H1 (cell line): ENCODE measurements around the gene HJURP. TPM values are rescaled to one million over a fixed set of nuclear protein-coding genes. Genes with fewer than 3 reads are reported as not detected.

ENCODE experiments used
- CTCF ChIA-PET: fragments of 300-600 bp; sonication (Branson Sonifier 250); formaldehyde crosslinking; loops from one replicate; lab custom pipeline; 2021; ENCODE audit not compliant: partially characterized antibody; lab: Charles Lee
- POLR2A ChIA-PET: fragments of 300-600 bp; sonication (Branson Sonifier 250); formaldehyde crosslinking; loops from one replicate; lab custom pipeline; 2021; ENCODE audit warnings: inconsistent platforms; ENCODE audit not compliant: partially characterized antibody; lab: Charles Lee
- DNase-seq, 2 experiments: peaks; one replicate each; pipeline versions ENCODE4 v3.0.0 to v3.0.0-alpha.2; 2010 to 2022; ENCODE audit warnings: low spot score in 2 of 2, low read depth in 1 of 2, mixed read lengths in 1 of 2
- FAIRE-seq: peaks from 2 replicates; lab custom pipeline; 2011; peaks lifted over from hg19 to GRCh38; lab: Jason Lieb, UNC
- H2AFZ ChIP-seq: 2 replicates; pipeline ENCODE4 v1.8.1; 2012; ENCODE audit warnings: low read length, inconsistent platforms
- H2AK5ac ChIP-seq: 2 replicates; pipeline ENCODE4 v1.6.1; 2013; ENCODE audit warnings: low read depth, low read length
- H2BK120ac ChIP-seq: replicated peaks from 2 replicates; pipeline ENCODE3; 2013; ENCODE audit warnings: low read depth, low read length, inconsistent platforms
- H2BK12ac ChIP-seq: 2 replicates; pipeline ENCODE4 v1.6.1; 2013; ENCODE audit warnings: low read depth, low read length
- H2BK15ac ChIP-seq: 2 replicates; pipeline ENCODE4 v1.6.1; 2013; ENCODE audit warnings: low read length
- H2BK20ac ChIP-seq: 2 replicates; pipeline ENCODE4 v1.6.1; 2013; ENCODE audit warnings: low read length
- H2BK5ac ChIP-seq: 2 replicates; pipeline ENCODE4 v1.6.1; 2013; ENCODE audit warnings: low read depth, low read length
- H3K14ac ChIP-seq: 2 replicates; pipeline ENCODE4 v1.6.1; 2013; ENCODE audit warnings: inconsistent platforms; ENCODE audit not compliant: insufficient read length
- H3K18ac ChIP-seq: 2 replicates; pipeline ENCODE4 v1.6.1; 2013; ENCODE audit warnings: low read length; ENCODE audit errors: extremely low read depth
- H3K23ac ChIP-seq: 2 replicates; pipeline ENCODE4 v1.6.1; 2013; ENCODE audit warnings: inconsistent platforms; ENCODE audit not compliant: insufficient read length
- H3K23me2 ChIP-seq: 2 replicates; pipeline ENCODE4 v1.6.1; 2013; ENCODE audit warnings: low read depth, low read length
- H3K27ac ChIP-seq: 2 replicates; pipeline ENCODE4 v1.6.1; 2011; ENCODE audit warnings: low read depth, low read length, inconsistent platforms
- H3K27me3 ChIP-seq, 4 experiments: replicated peaks in 1 of 4; 1 replicate in 1 of 4; 2 replicates in 3 of 4; pipeline versions ENCODE4 v1.6.1 to v1.8.1; 2011 to 2013; ENCODE audit warnings: low read length in 3 of 4, mild to moderate bottlenecking in 3 of 4, inconsistent platforms in 2 of 4, mixed read lengths in 2 of 4, moderate library complexity in 1 of 4; ENCODE audit not compliant: control insufficient read depth in 3 of 4, insufficient read depth in 3 of 4; ENCODE audit errors: extremely low read depth in 1 of 4
- H3K36me3 ChIP-seq, 4 experiments: 2 replicates each; pipeline versions ENCODE4 v1.6.1 to v1.8.1; 2011 to 2013; ENCODE audit warnings: mild to moderate bottlenecking in 4 of 4, low read length in 3 of 4, moderate library complexity in 2 of 4, control low read depth in 1 of 4, inconsistent platforms in 1 of 4; ENCODE audit not compliant: insufficient read depth in 4 of 4, control insufficient read depth in 2 of 4
- H3K4ac ChIP-seq: replicated peaks from 2 replicates; pipeline ENCODE3; 2013; ENCODE audit warnings: low read length, low read depth, mixed read lengths, inconsistent platforms; ENCODE audit not compliant: insufficient read length
- H3K4me1 ChIP-seq, 4 experiments: replicated peaks in 1 of 4; 1 replicate in 1 of 4; 2 replicates in 3 of 4; pipeline versions ENCODE4 v1.6.1 to v1.8.1; 2011 to 2013; ENCODE audit warnings: low read length in 3 of 4, inconsistent platforms in 2 of 4, mixed read lengths in 1 of 4; ENCODE audit not compliant: insufficient read depth in 4 of 4, control insufficient read depth in 3 of 4
- H3K4me2 ChIP-seq, 2 experiments: 2 replicates each; pipeline versions ENCODE4 v1.6.1 to v1.8.1; 2011 to 2013; ENCODE audit warnings: low read depth in 2 of 2, low read length in 2 of 2, control low read depth in 1 of 2, inconsistent platforms in 1 of 2, mild to moderate bottlenecking in 1 of 2; ENCODE audit not compliant: insufficient read depth in 1 of 2
- H3K4me3 ChIP-seq, 4 experiments: fragments of 200-600, 300-600 bp in 1 of 4; sonication (generic), shearing (Covaris generic), sonication (Bioruptor Twin) in 1 of 4; 2 replicates each; pipeline versions ENCODE4 v1.5.1 to v1.8.1; 2011 to 2016; ENCODE audit warnings: low read length in 4 of 4, low read depth in 3 of 4, control low read depth in 2 of 4, inconsistent platforms in 2 of 4, mild to moderate bottlenecking in 2 of 4, mixed read lengths in 1 of 4, moderate library complexity in 1 of 4; ENCODE audit not compliant: insufficient read depth in 2 of 4; ENCODE audit errors: extremely low read depth in 1 of 4
- H3K56ac ChIP-seq: replicated peaks from 2 replicates; pipeline ENCODE3; 2013; ENCODE audit warnings: low read depth, mild to moderate bottlenecking, mixed read lengths, low read length, inconsistent platforms; ENCODE audit not compliant: insufficient read length
- H3K79me1 ChIP-seq: 2 replicates; pipeline ENCODE4 v1.6.1; 2013; ENCODE audit warnings: low read depth, low read length, control low read depth
- H3K79me2 ChIP-seq, 2 experiments: 2 replicates each; pipeline versions ENCODE4 v1.6.1 to v1.8.1; 2012 to 2013; ENCODE audit warnings: low read length in 2 of 2, mild to moderate bottlenecking in 2 of 2, inconsistent platforms in 1 of 2; ENCODE audit not compliant: insufficient read depth in 2 of 2, control insufficient read depth in 1 of 2
- H3K9ac ChIP-seq, 4 experiments: replicated peaks in 1 of 4; 1 replicate in 1 of 4; 2 replicates in 3 of 4; pipeline versions ENCODE4 v1.6.1 to v1.8.1; 2011 to 2013; ENCODE audit warnings: low read depth in 3 of 4, low read length in 3 of 4, control low read depth in 2 of 4, mild to moderate bottlenecking in 2 of 4, moderate library complexity in 2 of 4, inconsistent platforms in 1 of 4; ENCODE audit errors: extremely low read depth in 1 of 4
- H3K9me3 ChIP-seq, 2 experiments: 2 replicates each; pipeline versions ENCODE4 v1.6.1 to v1.8.1; 2012 to 2013; ENCODE audit warnings: mild to moderate bottlenecking in 2 of 2, moderate library complexity in 2 of 2, control low read depth in 1 of 2, inconsistent platforms in 1 of 2, low read depth in 1 of 2, low read length in 1 of 2, mixed read lengths in 1 of 2; ENCODE audit not compliant: insufficient read depth in 2 of 2
- H4K20me1 ChIP-seq, 2 experiments: replicated peaks in 1 of 2; 2 replicates each; pipeline versions ENCODE3 to v1.8.1; 2011 to 2013; ENCODE audit warnings: inconsistent platforms in 2 of 2, low read length in 2 of 2, mild to moderate bottlenecking in 1 of 2; ENCODE audit not compliant: insufficient read depth in 2 of 2, control insufficient read depth in 1 of 2
- H4K5ac ChIP-seq: 2 replicates; pipeline ENCODE4 v1.6.1; 2013; ENCODE audit warnings: low read length, low read depth, mixed read lengths, inconsistent platforms; ENCODE audit not compliant: insufficient read length
- H4K8ac ChIP-seq: 2 replicates; pipeline ENCODE4 v1.8.0; 2013; ENCODE audit warnings: mild to moderate bottlenecking, moderate library complexity, low read length, inconsistent platforms; ENCODE audit not compliant: insufficient read depth; ENCODE audit errors: extremely low read depth
- H4K91ac ChIP-seq: replicated peaks from 2 replicates; pipeline ENCODE3; 2013; ENCODE audit warnings: low read length, mixed read lengths, inconsistent platforms; ENCODE audit not compliant: insufficient read length
- WGBS, 2 experiments: shearing (Covaris generic) in 1 of 2; methylation state at CpG; one replicate each; pipeline versions ENCODE4 v1.1.6 to v1.1.7; 2013 to 2015; ENCODE audit warnings: low lambda C conversion rate in 2 of 2, mixed read lengths in 2 of 2, inconsistent platforms in 1 of 2, low coverage in 1 of 2, missing lambda C conversion rate in 1 of 2; ENCODE audit not compliant: insufficient replicate concordance in 2 of 2, insufficient coverage in 1 of 2, insufficient read length in 1 of 2; ENCODE audit errors: extremely low coverage in 1 of 2, missing lambda C conversion rate in 1 of 2; 5-methylcytosine and 5-hydroxymethylcytosine counted together
- polyA plus RNA-seq, 7 experiments: library from polyadenylated mRNA; depleted of rRNA in 3 of 7; stranded (reverse) in 5 of 7; unstranded in 2 of 7; fragments of >200 nt in 5 of 7; fragments of 200-250 nt in 2 of 7; gene quantifications; 1 replicate in 5 of 7; 2 replicates in 1 of 7; 4 replicates in 1 of 7; pipeline versions ENCODE4 v1.2.1 to v1.2.3, GENCODE V29; 2011 to 2013; ENCODE audit warnings: missing spikeins in 2 of 7, mixed read lengths in 2 of 7
- total RNA-seq: library from RNA; stranded (reverse); fragmentation: NEBNext Ultra II Directional; extraction: Animal tissue kit (Norgen Biotek cat#: 25700); gene quantifications from 2 replicates; pipeline ENCODE4 v1.2.1, GENCODE V29; 2021

The HJURP gene
- total and polyA plus RNA-seq, 2 of the 8 experiments (the other 6 are each of a cell fraction or from before 2014, with no cell fraction given): 49.3 to 60.5 TPM

DNA sequence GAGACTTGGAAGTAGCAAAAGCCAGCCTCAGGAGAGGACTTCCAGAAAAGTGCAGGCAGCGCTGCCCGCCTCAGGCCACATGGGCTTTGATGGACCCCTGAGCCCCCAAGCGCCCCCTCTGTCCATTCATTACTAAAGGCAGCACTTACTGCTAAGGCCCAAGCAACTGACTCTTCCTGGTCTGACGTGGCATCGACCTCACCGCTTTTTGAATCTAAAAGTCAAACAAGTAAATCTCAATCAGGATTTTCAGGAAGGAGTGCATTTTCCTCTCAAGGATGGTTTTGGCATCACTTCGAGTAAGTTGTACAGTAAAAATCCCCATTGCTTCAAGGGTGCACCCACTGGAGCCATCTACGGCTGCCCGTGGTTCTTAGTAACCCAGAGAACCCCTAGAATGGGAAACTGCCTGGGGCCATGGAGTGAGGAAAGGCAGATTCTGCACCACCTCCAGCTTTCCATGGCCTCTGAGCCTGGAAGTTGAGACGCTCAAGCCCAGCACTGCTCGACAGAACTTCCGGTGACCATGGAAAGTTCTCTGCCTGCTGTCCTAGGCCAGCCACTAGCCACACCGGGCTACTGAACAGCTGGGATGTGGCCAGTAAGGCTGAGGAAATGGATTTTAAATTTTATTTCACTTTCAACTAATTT, 7.0 kb downstream of the HJURP start:
- no peaks in the 10 kb centered on the region for H3K9me3 ChIP-seq
- H3K4me2 ChIP-seq: no peak overlapping the region
- H3K79me1 ChIP-seq: peaks cover 3% of the 10 kb centered on the region; the same call in 1 of the 2 replicates
- no peak overlapping the region for H3K14ac ChIP-seq
- no peak overlapping the region for H2BK20ac ChIP-seq
- WGBS, 2 experiments: 91% methylated on average over 13 of the region's 13 CpGs; no CpG with 5 or more reads in 1 of the 2 experiments
- H3K4ac ChIP-seq: no peak overlapping the region
- H3K23ac ChIP-seq: no peak overlapping the region
- no peak overlapping the region for H3K4me3 ChIP-seq
- H4K8ac ChIP-seq: no peak overlapping the region
- H3K4me1 ChIP-seq: no peaks in the 10 kb centered on the region
- DNase-seq: peak in 1 of 2 experiments; percentile 34
- H3K27me3 ChIP-seq: no peaks in the 10 kb centered on the region
- no peak overlapping the region for H3K27ac ChIP-seq
- H4K91ac ChIP-seq: no peak overlapping the region
- H2BK15ac ChIP-seq: no peak overlapping the region
- H2BK5ac ChIP-seq: no peak overlapping the region
- H2BK12ac ChIP-seq: no peak overlapping the region
- no peak overlapping the region for H2AK5ac ChIP-seq
- ChIA-PET POLR2A (interaction anchor here (0.9 to 1.9 kb wide), 3 partner anchors 9 to 15 kb away, joined by 3 to 4 read pairs (median 4); no protein-coding TSS in a partner anchor), CTCF (interaction anchor here (1.3 to 2.7 kb wide), 3 partner anchors 10 to 404 kb away, joined by 3 to 11 read pairs (median 4); no protein-coding TSS in a partner anchor)
- no peaks in the 10 kb centered on the region for H3K23me2 ChIP-seq
- H3K9ac ChIP-seq: no peak overlapping the region
- FAIRE-seq: no peak
- no peak overlapping the region for H2AFZ ChIP-seq
- peaks cover 6 to 20% of the 10 kb centered on the region in 2 experiments for H4K20me1 ChIP-seq
- peaks cover 68 to 99% (median 88%) of the 10 kb centered on the region in 4 experiments for H3K36me3 ChIP-seq
- no peak overlapping the region for H3K56ac ChIP-seq
- peaks cover 14 to 46% of the 10 kb centered on the region in 2 experiments for H3K79me2 ChIP-seq
- no peak overlapping the region for H2BK120ac ChIP-seq
- no peak overlapping the region for H3K18ac ChIP-seq
- H4K5ac ChIP-seq: no peak overlapping the region
